NB4 (cell line): Measurements from ENCODE around the gene ZNF287.
"Not testable (repeated sequence)": the region's sequence is repeated elsewhere in the genome, so short reads cannot be mapped to it uniquely, and the experiment has no call there.

Experiments used
- POLR2A ChIP-seq: IDR thresholded peaks from 2 replicates; pipeline ENCODE4 v1.6.1; 2011; ENCODE audit warnings: mild to moderate bottlenecking; ENCODE audit not compliant: insufficient read length; ENCODE audit errors: extremely low read depth
- TF ChIP-seq, protein P1 (sequence below): IDR thresholded peaks from one replicate; pipeline ENCODE4 v1.5.1; 2012; ENCODE audit warnings: low read depth, low read length
- TF ChIP-seq, protein P2 (sequence below): IDR thresholded peaks from 2 replicates; pipeline ENCODE4 v1.6.1; 2011; ENCODE audit warnings: low read depth, low read length

DNA sequence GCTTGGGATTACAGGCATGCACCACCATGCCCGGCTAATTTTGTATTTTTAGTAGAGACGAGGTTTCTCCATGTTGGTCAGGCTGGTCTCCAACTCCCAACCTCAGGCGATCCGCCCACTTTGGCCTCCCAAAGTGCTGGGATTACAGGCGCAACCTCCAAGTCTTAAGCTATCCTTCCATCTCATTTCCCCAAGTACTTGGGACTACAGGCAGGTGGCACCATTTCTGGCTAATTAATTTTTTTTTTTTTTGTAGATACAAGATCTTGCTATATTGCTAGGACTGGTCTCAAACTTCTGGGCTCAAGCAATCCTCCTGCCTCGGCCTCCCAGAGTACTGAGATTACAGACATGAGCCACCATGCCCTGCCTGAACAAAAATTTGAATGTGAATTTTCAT lies 43.4 kb downstream of the ZNF287 start:
- TF ChIP-seq, protein P1, sequence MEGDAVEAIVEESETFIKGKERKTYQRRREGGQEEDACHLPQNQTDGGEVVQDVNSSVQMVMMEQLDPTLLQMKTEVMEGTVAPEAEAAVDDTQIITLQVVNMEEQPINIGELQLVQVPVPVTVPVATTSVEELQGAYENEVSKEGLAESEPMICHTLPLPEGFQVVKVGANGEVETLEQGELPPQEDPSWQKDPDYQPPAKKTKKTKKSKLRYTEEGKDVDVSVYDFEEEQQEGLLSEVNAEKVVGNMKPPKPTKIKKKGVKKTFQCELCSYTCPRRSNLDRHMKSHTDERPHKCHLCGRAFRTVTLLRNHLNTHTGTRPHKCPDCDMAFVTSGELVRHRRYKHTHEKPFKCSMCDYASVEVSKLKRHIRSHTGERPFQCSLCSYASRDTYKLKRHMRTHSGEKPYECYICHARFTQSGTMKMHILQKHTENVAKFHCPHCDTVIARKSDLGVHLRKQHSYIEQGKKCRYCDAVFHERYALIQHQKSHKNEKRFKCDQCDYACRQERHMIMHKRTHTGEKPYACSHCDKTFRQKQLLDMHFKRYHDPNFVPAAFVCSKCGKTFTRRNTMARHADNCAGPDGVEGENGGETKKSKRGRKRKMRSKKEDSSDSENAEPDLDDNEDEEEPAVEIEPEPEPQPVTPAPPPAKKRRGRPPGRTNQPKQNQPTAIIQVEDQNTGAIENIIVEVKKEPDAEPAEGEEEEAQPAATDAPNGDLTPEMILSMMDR: not testable (repeated sequence)
- not testable (repeated sequence) for TF ChIP-seq POLR2A
- TF ChIP-seq, protein P2, sequence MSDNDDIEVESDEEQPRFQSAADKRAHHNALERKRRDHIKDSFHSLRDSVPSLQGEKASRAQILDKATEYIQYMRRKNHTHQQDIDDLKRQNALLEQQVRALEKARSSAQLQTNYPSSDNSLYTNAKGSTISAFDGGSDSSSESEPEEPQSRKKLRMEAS: not testable (repeated sequence)
